ENCODE data around the gene FAM131C.

The FAM131C gene

DNA sequence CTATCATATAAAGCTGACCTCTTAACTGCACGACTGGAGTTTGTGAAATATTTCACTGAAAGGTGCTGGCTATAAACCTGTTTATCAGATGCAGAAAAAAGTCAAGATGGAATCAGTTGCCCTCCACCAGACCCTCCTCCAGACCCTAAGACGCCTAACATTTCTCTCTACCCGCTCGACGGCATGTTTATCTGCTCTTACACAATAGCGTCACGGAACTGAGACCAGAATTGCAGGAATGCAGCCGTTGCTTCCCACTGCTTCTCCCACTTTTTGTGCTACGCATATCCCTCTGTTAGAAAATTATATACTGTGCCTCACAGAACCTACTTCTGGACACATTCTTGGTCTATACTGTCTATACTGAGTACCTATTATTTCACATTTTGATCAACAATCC, 28.2 kb upstream of the FAM131C start:
- no peak for DNase-seq (ENCODE audit: low read depth)

DNA sequence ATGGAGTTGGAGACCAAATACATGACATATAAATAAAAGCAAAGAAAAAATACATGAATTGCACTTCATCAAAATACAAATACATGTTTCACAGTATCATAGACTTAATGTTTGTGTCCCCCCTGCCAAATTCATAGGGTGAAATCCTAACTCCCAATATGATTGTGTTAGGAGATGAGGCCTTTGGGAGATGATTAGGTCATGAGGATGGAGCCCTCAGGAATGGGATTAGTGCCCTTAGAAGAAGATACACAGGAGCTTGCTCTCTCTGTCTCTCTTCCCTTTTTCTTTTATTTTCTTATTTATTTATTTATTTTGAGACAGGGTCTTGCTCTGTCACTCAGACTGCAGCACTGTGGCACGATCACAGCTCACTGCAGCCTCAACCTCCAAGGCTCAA, 26.0 kb upstream of the FAM131C start:
- no peak for DNase-seq (ENCODE audit: low read depth)

DNA sequence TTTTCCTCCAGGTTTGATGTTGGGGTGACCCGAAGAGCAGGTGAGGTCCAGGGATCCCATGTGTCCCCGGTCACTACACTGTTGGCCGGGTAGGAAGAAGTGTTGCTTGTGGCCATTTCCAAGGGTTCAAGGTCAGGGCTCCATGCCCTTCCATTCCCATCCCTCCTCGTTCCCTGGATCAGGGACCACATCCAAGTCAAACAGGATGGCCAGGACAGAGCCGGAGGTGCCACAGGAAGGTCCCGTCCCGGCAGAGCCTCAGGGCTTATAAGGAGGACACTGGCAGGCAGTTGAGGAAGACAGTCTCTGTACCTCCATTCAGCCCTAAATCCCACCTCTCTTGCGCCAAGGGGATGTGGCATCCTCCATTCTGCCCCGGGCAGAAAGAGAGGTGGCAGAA, 22.0 kb upstream of the FAM131C start:
- no peak for DNase-seq (ENCODE audit: low read depth)

GRCh38 chr1:16094453-16095158, 21.2 kb upstream of the FAM131C start:
- no peak for DNase-seq (ENCODE audit: low read depth)

DNA sequence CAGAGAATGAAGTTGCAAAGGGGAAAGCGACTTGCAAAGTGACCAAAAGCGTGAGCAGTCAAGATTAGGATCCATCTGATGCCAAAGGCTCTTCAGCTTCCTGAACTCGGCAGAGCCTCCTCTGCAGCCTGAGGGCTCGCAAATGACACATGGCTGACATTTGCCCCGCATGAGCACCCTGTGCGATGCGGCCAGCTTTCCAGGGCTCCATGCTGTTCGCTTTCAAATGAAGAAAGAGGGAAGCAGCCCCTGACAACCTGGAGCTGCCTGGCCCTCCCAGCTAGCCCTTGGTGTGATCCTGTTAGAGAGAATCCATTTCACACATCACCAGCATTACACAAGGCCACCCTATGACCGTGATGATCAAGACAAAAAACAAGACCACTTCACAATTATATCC, 20.2 kb upstream of the FAM131C start:
- DNase-seq (ENCODE audit: low read depth): no peak

DNA sequence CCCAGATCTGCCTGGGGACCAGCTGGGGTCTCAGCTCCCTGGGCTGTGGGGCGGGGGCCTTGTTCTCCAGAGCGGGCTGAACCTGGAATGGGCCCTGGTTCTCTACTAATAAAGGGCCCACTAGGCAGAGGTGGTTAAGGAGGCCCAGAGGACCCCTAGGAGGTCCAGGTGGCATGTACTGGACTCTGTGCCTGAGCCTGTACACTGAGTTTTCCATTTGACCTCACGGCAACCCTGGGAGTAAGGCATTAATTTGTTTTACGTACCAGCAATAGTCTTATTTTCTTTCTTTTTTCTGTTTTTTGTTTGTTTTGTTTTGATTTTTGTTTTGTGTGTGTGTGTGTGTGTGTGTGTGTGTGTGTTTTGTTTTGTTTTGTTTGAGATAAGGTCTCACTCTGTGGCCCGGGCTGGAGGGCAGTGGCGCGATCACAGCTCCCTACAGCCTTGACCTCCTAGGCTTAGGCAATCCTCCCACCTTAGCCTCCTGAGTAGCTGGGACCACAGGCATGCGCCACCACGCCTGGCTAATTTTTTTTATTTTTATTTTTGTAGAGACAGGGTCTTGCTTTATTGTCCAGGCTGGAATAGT, 19.6 kb upstream of the FAM131C start:
- DNase-seq (ENCODE audit: low read depth): no peak

- DNase-seq (ENCODE audit: low read depth): no peak
These were observed 18.9 kb upstream of the FAM131C start for GRCh38 chr1:16092097-16092922.

GRCh38 chr1:16091296-16091695, 17.8 kb upstream of the FAM131C start:
- DNase-seq (ENCODE audit: low read depth): no peak

DNA sequence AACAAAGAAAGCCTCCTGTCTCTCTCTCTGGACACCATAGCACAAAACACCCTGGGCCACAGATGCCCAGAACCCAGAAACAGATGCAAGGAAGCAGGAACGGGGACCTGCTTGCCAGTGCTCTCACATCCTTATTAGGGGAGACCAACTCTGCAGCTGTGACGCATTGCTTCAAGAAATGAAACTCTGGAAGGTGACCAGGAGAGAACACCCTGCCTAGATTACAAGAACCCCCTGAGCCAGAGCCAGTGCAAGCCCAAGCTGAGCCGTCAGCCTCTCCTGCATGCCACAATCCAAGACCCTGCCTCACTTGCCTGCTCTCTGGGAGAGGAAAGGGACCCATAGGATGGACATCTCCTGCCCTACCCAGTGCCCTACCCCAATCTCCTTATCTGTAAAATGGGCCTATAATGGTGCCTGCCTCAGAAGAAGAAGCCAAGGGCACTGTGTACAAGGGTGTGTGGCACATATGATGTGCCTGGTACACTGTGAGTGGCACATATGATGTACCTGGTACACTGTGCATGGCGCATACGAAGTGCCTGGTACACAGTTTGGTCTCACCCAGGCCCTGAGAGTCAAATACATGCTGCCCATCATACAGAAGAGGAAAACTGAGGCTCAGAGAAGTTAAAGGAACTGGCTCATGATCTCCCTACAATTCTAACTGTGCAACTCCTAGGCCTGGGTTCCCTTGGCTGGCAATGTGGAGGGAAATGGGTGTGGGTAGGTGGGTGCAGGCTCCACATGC, 16.8 kb upstream of the FAM131C start:
- no peak for DNase-seq (ENCODE audit: low read depth)

DNA sequence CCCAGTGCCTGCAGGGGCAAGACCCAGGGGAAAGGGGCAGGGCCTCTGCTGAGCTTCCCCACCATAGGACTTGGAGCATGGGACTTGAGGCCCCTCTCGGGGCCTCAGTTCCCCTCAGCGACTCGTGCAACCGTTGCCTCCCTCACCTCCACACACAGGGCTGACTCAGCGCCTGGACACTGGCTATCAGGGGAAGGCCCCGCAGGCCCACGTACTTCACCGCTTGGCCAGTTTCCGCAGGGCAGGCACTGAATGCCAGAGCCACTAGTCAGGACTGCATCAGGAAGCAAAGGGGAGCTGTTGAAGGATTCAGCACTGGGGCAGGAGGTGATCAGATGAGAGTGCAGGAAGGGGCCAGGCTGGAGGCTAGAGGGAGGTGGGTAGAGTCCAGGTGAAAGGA, 15.5 kb upstream of the FAM131C start:
- no peak for DNase-seq (ENCODE audit: low read depth)

DNA sequence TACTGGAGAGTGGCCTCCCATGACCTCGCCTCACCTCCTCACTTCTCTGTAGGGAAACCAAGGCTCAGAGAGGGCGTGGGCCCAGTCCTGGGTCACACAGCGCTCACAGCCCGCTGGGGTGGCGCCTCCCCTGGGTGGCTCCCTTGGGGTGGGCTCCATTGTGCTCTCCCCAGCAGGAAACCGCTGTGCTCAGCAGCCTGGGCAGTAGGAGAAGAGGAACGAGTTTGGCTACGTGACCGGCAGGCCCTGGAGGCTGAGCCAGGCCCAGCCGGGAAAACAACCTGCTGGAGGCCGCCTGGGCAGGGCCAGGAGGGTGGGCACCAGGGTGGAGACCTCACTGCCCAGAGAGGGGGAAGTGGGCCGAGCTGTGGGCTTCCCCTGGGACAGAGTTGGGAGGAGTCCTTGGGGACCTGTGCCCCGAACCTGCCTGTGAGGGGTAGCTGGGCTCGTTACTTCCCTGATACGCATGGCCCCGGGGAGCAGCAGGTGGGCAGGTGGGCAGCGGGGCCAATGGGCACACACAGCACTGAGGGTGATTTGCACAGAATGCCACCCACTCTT, 15.0 kb upstream of the FAM131C start:
- DNase-seq (ENCODE audit: low read depth): no peak

DNA sequence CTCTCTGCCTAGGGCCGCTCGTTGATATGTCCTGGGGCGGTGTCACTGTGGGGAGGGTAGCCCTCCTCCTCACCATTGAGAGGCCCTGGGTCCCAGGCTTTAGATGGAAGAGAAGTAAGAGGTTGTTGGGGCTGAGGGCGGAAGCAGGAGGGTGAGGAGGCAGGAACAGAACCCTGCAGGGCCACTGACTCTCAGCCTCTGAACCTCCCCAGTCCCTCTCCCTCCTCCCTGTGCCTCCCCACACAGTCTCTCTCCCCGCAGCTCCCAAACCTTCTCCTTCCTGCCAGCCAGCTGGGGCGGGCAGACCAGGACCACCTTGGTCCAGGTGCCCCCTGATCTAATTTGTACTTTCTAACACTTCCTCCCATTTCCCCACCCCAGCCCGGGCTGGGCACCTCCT, 14.3 kb upstream of the FAM131C start:
- no peak for DNase-seq (ENCODE audit: low read depth)

GRCh38 chr1:16085522-16085921, 12.1 kb upstream of the FAM131C start:
- no peak for DNase-seq (ENCODE audit: low read depth)

DNA sequence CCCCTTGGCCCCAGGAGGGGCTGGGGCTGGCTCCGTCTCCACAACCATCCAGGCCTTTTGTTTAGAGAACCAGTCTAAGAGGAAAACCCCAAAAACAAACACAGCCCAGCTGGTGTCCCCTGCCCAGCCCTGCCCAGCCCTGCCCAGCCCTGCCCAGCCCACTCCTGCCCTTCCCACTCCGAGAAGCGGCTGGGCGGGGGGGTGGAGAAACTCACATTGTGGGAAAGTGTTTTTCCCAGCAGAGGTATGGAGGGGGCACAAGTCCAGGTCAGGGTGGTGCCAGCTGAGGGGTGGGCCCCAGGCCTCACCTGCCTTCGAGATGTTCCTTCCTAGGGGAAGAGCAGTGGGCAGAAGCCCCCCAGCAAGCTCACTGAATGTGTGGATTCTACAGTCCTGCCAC, 10.0 kb upstream of the FAM131C start:
- DNase-seq (ENCODE audit: low read depth): no peak

DNA sequence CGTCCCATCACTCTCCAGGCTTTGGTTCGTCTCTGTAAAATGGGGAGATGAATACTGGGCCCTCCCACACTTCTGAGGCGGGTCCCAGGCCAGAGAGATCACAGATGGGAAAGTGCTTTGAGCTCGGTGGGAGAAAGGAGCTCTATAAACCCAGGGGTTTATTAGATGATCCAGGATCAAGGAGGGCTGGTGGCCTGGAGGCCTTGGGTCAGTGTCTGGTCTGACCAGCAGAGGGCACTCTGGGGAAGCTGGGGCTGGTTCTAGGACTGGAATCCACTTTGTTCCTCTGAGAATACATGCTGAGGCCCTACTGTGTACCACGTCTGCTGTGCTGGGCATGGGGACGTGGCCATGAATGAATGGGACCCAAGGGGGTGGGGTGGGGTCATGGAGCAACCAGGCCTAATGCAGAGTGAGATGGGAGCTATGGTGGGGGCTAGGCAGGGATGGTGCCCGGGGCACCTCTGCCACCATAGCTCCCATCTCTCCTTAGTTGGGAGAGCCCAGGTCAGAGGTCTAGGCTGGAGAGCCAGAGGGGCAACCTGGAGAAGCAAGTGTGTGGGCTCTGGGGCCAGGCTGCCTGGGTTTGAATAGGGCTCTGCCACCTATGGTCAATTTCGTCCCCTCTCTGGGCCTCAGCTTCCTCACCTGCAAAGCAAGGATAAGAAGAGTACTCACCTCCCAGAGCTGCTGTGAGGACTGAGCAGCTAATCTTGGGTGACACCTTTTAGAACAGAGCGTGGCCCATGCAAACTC, 9.0 kb upstream of the FAM131C start:
- DNase-seq (ENCODE audit: low read depth): peak; percentile 36

- DNase-seq (ENCODE audit: low read depth): no peak
These were observed 8.2 kb upstream of the FAM131C start for GRCh38 chr1:16081636-16082035.

- no peak for DNase-seq (ENCODE audit: low read depth)
These were observed 7.1 kb upstream of the FAM131C start for GRCh38 chr1:16080422-16081150.

DNA sequence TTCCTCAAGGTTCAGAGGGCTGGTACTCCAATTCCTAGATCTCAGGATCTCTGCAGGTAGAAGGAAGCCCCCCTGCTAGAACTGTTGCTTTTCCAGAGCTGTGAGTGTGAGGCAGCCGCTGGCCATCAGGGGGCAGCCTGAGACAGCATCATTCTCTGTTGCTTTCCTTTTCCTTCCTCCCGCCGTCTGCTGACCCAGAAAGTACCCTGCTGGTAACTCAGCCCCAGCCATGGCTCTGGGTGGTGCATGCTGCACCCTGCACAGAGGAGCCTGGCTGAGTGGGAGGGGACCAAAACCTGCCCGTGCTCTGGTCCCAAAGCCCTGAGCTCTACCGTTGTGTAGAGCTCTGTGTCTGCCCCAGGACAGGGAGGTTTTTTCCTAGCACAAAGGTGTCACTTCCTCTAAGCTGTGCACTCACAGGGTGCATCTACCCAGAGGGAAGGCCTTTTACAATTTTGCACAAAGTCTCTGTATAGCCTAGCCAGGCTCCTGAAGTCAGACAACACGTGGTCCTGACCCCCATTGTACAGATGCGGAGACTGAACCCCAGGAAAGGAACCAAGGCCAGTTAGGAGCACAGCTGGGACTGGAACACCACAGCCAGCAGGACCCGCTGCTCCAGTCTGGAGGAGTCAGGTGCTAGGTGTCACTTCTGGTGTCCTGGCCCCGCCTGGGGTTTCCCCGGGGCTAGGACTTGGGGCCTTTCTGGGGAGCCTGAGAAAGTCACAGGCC, 5.6 kb upstream of the FAM131C start:
- peak; percentile 61 for DNase-seq (ENCODE audit: low read depth)

DNA sequence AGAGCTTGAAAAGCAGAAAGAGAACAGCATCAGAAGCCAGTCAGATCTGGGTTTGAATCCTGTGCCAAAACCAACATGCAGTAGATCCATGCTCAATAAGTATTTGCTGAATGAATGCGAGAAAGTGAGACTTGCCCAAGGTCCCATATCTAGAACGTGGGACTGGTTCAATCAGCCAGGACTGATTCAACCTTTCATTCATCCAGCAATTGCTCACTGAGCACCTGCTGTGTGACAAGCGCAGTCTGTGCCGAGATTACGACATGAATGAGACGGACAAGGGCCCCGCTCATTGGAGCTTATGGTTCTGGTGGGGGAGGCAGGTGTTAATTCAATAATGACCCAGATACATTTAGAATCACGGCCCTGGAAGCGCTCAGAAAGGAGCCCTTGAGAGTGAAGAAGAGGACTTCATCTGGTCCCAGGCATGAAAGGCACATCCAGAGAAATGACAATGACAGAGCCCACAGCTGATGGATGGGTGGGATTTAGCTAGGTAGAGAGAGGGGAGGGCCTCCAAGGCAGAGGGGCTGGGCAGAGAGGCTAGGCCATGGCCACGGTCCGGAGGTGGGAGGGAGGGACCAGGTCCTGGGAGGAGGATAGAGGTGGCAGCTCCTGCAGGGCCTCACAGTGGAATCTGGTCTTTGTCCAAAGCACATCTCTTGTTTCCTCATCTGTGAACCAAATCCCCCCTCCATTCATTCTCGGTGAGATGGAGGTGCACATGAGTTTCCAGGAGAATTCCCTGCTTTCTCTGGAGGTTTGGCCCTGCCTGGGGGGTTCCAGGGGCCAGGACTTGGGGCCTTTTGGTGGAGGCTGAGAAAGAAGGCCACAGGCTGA, 4.2 kb upstream of the FAM131C start:
- no peak for DNase-seq (ENCODE audit: low read depth)

Data from activated T-helper 9 cell treated with anti-CD3 and anti-CD28 coated beads, Interleukin-2, amount 50 U/mL, for 16 hours (primary cell).